GM13977 (cell line): ENCODE results near the gene CCL20.
"Not testable (repeated sequence)": the region's sequence is repeated elsewhere in the genome, so short reads cannot be mapped to it uniquely, and the experiment has no call there.

ENCODE experiments used
- DNase-seq: peaks from one replicate; pipeline ENCODE4 v3.0.0; 2012; ENCODE audit warnings: low spot score
- CTCF ChIP-seq: IDR thresholded peaks from 2 replicates; pipeline ENCODE4 v1.5.1; 2012; ENCODE audit warnings: mild to moderate bottlenecking, control low read depth; ENCODE audit not compliant: insufficient read depth; ENCODE audit errors: extremely low read depth, missing control alignments
- in situ Hi-C: fragments of 300-500 bp; cut with MboI; formaldehyde crosslinking; loops from one replicate; pipeline ENCODE4 v1.12.0; 2022; ENCODE audit warnings: low sequenced_read_pairs, low pct_unique_long_range_greater_than_20kb, mixed read lengths, inconsistent platforms; ENCODE audit not compliant: unreplicated experiment

The CCL20 gene

GRCh38 chr2:227785293-227785692, 28.3 kb upstream of the CCL20 start:
- no peak for TF ChIP-seq CTCF
- in situ Hi-C loops: no loop called here
- DNase-seq: no peak

GRCh38 chr2:227788561-227789018, 25.1 kb upstream of the CCL20 start:
- in situ Hi-C loops: no loop called here
- DNase-seq: no peak
- TF ChIP-seq CTCF: no peak

DNA sequence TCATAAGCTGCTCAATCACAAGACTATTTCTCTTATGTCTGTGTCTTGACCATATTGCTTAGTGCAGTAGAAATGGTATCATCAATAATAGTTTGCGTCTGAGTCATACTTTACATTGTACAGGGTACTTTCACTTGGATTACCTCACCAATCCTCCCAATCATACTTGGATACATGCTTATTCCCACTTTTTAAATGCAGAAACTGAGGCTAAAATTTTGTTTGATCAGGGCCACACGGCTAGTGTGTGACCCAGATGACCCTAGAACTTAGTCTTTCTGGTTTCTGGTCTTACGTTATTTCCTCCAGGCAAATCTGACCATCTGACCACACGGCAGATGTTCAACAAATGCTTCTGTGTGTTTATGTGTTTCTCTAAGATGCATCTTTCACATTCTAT, 23.8 kb upstream of the CCL20 start:
- in situ Hi-C loops: no loop called here
- TF ChIP-seq CTCF: no peak
- peak; percentile 24 for DNase-seq

DNA sequence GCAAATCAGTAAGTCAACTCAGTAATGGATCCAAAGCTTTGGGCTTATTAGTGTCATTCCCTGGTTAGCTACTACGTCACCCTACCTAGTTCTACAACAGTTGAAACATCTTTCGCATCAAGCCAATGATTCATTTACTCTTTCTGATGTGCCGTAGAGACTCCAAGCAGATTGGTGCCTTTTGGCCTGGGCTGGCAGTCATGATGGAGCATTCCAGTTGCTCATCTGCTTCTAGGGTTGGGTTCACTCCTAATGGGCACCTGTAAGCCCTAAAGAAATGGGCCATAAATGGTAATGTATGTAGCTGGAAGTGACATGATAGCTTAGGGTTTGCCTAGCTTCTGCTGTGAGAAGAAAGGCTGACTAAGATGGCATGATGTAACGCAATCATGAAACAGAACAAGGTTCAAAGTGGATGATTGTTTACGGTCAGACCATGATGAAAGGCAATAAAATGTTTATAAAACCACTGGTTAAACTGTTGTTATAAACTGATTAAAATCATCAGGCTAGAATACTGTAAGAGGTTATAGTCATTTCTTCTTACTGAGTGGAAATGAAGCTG, 20.4 kb upstream of the CCL20 start:
- in situ Hi-C loops: no loop called here
- no peak for TF ChIP-seq CTCF
- DNase-seq: no peak

GRCh38 chr2:227796045-227796711, 17.5 kb upstream of the CCL20 start:
- DNase-seq: no peak
- in situ Hi-C loops: no loop called here
- TF ChIP-seq CTCF: no peak

DNA sequence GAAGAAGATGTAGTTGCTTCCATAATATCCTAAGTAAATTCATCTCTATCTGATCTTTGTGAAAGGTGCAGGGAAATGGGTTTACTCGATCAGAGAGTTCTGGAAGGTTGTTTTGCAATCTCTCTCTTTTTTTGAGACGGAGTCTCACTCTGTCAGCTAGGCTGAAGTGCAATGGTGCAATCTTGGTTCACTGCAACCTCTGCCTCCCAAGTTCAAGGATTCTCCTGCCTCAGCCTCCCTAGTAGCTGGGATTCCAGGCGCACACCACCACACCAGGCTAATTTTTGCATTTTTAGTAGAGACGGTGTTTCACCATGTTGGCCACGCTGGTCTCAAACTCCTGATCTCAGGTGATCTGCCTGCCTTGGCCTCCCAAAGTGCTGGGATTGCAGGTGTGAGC, 16.9 kb upstream of the CCL20 start:
- DNase-seq, in situ Hi-C loops: not testable (repeated sequence)

DNA sequence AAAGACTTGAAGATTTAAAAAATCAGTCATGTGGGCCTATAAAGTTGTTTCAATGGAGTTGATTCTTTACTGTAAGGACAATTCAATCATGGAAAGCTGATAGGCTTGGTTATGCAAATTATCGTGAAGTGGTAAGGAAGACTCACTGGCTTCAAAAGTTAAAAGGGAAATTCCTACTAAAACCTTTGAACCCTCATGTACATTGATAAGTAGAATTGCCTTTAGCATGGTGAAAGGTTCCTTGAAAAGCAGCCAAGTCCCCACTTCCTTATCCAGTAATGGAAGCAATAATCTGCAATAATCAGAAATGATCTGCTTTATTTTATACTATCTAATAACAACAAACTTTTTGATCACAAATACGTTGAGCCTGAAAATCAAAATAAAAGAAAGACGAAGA, 14.4 kb upstream of the CCL20 start:
- no peak for TF ChIP-seq CTCF
- no peak for DNase-seq
- in situ Hi-C loops: no loop called here
